GM20000 (cell line): ENCODE measurements around the gene DDX10.

ENCODE experiments used
- DNase-seq: peaks from one replicate; pipeline ENCODE4 v3.0.0; 2012; ENCODE audit warnings: low spot score
- TF ChIP-seq, protein P1 (sequence below): IDR thresholded peaks from 2 replicates; pipeline ENCODE4 v1.5.1; 2012; ENCODE audit warnings: mild to moderate bottlenecking, control low read depth; ENCODE audit errors: extremely low read depth, missing control alignments

DDX10 gene

DNA sequence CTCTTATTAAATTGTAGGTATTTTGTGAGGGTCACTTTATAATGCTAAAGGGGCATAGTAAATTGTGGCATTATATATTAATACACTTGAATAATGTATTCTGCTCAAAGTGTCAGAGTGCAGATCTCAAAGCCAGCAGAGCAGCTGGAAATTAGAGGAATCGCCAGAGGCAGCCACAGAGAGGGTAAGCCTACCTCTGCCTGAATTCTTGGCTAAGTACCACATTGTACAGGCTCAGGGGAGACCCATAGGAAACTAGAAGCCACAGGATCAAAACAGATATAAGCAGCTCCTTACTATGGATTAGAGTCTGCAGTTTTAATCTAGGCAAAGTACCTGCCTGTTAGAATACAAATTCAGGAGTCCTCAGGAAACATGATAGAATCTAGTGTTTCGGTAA, 249.3 kb downstream of the DDX10 start:
- DNase-seq = no peak
- TF ChIP-seq, protein P1, sequence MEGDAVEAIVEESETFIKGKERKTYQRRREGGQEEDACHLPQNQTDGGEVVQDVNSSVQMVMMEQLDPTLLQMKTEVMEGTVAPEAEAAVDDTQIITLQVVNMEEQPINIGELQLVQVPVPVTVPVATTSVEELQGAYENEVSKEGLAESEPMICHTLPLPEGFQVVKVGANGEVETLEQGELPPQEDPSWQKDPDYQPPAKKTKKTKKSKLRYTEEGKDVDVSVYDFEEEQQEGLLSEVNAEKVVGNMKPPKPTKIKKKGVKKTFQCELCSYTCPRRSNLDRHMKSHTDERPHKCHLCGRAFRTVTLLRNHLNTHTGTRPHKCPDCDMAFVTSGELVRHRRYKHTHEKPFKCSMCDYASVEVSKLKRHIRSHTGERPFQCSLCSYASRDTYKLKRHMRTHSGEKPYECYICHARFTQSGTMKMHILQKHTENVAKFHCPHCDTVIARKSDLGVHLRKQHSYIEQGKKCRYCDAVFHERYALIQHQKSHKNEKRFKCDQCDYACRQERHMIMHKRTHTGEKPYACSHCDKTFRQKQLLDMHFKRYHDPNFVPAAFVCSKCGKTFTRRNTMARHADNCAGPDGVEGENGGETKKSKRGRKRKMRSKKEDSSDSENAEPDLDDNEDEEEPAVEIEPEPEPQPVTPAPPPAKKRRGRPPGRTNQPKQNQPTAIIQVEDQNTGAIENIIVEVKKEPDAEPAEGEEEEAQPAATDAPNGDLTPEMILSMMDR = no peak

DNA sequence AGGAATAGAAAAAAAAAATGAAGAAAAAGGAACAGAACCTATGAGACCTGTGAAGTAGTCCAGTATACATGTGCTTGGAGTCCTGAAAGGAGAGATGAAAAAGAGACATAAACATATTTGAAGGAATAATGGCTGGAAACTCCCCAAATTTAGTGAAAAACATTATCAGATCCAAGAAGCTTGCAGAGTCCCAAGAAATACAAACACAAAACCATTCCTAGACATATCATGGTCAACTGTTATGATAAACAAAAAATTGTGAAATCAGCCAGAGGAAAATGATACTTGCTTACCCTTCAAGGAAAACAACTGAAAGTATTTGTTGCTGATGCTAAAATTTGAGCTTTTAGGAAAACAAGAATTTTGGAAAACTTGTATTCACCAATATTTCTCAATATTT, 250.1 kb downstream of the DDX10 start:
- no peak for DNase-seq
- TF ChIP-seq, protein P1 = no peak

DNA sequence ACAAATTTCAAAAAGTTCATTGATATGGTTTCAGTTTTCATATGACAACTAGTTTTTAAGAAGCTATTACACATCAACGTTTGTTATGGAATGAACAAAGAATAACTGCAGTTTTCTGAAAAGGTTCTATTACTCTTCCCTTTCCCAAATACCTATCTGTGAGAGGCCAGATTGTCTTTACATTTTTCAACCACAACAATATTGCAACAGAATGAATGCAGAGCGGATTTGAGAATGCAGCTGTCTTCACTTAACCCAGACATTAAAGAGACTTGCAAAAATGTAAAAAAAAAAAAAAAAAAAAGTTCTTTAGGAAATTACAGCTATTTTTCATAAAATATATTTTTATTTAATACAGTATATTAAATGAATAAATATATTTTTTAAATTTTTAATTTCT, 250.8 kb downstream of the DDX10 start:
- TF ChIP-seq, protein P1 = no peak
- DNase-seq = no peak

DNA sequence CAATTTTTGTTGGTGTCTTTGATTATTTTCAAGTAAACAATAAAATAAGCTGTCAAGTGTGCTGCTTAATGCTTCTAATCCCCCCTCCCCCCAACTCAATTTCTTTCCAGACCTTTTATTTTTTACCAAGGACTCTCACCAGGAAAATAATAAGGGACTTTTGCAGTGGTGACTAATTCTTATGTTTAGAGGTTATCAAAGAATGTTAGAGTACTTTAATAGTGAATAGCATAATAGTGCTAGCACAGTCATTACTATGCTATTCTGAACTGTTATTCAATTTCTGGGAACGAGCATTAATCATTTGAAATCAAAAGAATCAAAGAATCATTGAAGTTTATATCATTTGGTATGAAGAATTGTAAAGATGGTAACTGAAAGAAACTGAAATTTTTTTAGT, 251.4 kb downstream of the DDX10 start:
- no peak for DNase-seq

DNA sequence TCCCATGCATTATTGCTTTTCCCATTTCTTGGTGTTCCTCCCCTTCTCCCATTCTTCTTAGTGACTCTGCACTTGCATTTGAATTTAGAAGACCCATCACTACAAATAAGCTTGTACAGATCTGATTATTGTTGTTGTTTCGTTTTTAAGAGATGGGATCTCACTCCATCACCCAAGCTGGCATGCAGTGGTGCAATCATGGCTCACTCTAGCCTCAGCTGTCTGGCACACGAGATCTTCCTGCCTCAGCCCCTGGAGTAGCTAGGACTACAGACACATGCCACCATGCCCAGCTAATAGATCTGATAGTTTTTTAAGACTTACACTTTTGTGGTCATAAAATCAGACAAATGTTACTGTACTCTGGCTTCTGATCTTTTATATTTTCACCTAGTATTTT, 252.1 kb downstream of the DDX10 start:
- DNase-seq = no peak
- TF ChIP-seq, protein P1 = no peak

More for the DNA sequence above, 251.4 kb downstream of the DDX10 start:
- TF ChIP-seq, protein P1 = no peak

DNA sequence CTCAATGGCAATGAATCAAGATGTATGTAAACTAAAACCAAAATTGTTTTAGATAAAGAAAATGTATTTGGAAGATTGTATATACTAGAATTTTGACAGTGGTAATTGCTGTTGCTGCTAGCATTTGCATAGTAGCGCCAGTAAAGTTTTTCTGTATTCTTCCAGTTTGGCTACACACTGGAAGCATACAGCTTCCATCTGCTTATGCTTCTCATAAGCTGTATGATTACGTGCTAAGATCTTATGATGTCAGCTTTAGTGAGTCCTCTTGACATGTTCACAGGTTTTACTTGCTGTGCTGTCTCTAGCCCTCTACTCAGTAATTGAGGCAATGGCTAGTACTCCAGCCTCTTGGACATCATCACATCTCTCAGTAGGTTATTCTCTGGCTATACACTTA, 256.3 kb downstream of the DDX10 start:
- TF ChIP-seq, protein P1 = no peak
- DNase-seq = no peak

DNA sequence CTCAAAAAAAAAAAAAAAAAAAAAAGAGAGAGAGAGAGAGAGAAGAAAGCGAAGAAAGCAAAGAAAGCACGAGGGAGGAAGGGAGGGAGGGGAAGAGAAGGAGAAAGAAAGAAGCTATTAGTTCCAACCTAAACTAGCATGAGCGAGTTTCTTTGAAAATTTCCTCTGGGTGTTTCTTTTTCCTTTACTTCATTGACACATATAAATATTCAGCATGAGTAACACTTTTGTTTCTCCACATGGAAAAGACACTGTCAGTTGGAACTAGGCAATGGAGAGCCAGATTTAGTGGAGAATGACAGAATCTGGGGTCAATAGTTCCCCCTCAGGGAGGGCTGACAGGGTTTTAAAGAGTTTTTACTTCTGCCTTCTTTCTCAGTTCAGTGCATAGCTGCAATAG, 257.4 kb downstream of the DDX10 start:
- TF ChIP-seq, protein P1 = no peak
- DNase-seq = no peak
